Lower leg skin (tissue), 4 donors: ENCODE measurements around the gene KCNMA1. TPM values are rescaled to one million over a fixed set of nuclear protein-coding genes. Genes with fewer than 3 reads are reported as not detected.

Source experiments
- DNase-seq, 2 donors: peaks; one replicate each; pipeline ENCODE4 v3.0.0-alpha.2; 2019; ENCODE audit warnings: low spot score in 2 of 2
- H3K4me3 ChIP-seq: fragments of 200-600 bp; sonication (generic); 2 replicates; pipeline ENCODE4 v1.5.1; 2017; ENCODE audit warnings: mild to moderate bottlenecking, low read depth; ENCODE audit not compliant: poor library complexity, severe bottlenecking
- CTCF ChIP-seq, 3 donors: fragments of 450-650 bp; IDR thresholded peaks; one replicate each; pipeline ENCODE4 v1.5.1; 2016; ENCODE audit warnings: antibody characterized with exemption in 3 of 3, mild to moderate bottlenecking in 3 of 3, moderate library complexity in 2 of 3
- POLR2A ChIP-seq, 2 donors: fragments of 450-650 bp; IDR thresholded peaks; one replicate each; pipeline ENCODE4 v1.6.1; 2016 to 2017; ENCODE audit warnings: antibody characterized with exemption in 2 of 2, mild to moderate bottlenecking in 1 of 2, moderate library complexity in 1 of 2
- WGBS, 2 donors: methylation state at CpG; one replicate each; pipeline ENCODE4 v1.1.5; 2018; 5-methylcytosine and 5-hydroxymethylcytosine counted together
- intact Hi-C: fragments of 100-400 bp; cut with DNase I; formaldehyde crosslinking; loops from one replicate; pipeline ENCODE4 v1.15.0; 2023; ENCODE audit warnings: low total_unique reads
- total RNA-seq, 4 donors: library from RNA; depleted of rRNA; stranded (reverse); fragments of >200 nt; gene quantifications; one replicate each; pipeline ENCODE4 v1.1.0, GENCODE V29; 2016

The KCNMA1 gene
- total RNA-seq, 4 donors from 2014 or later, result 4.1 to 9.9 (median 6.5) TPM

GRCh38 chr10:77240706-77241349, 396.8 kb downstream of the KCNMA1 start:
- intact Hi-C loops, result no loop called here

GRCh38 chr10:77240041-77240652, 397.5 kb downstream of the KCNMA1 start:
- TF ChIP-seq POLR2A (IDR thresholded peaks at IDR 0.05) (no peak), CTCF (IDR thresholded peaks at IDR 0.05) (no peak)
- WGBS, 2 donors, result 45 to 52% methylated on average over 5 of the region's 5 CpGs
- intact Hi-C loops, result no loop called here
- H3K4me3 ChIP-seq, result no peak overlapping the region
- DNase-seq, result no peak

More at GRCh38 chr10:77240706-77241349, 396.8 kb downstream of the KCNMA1 start:
- 88% methylated on average over 4 of the region's 4 CpGs for WGBS, 2 donors
- TF ChIP-seq POLR2A (IDR thresholded peaks at IDR 0.05) (no peak), CTCF (IDR thresholded peaks at IDR 0.05) (no peak)
- DNase-seq, result no peak
- H3K4me3 ChIP-seq, result no peak overlapping the region

- no peak for DNase-seq
- intact Hi-C loops, result no loop called here
- no peak for TF ChIP-seq POLR2A (IDR thresholded peaks at IDR 0.05)
- TF ChIP-seq CTCF (IDR thresholded peaks at IDR 0.05), result no peak
- no peak overlapping the region for H3K4me3 ChIP-seq
Measured at GRCh38 chr10:77237120-77237519, 400.5 kb downstream of the KCNMA1 start.

GRCh38 chr10:77236700-77237099, 400.9 kb downstream of the KCNMA1 start:
- intact Hi-C loops, result no loop called here
- DNase-seq, result no peak
- no peak overlapping the region for H3K4me3 ChIP-seq
- TF ChIP-seq CTCF (IDR thresholded peaks at IDR 0.05) (no peak), POLR2A (IDR thresholded peaks at IDR 0.05) (no peak)
- 91 to 93% methylated on average over 2 of the region's 2 CpGs for WGBS, 2 donors

GRCh38 chr10:77236029-77236428, 401.6 kb downstream of the KCNMA1 start:
- intact Hi-C loops, result no loop called here
- H3K4me3 ChIP-seq, result no peak overlapping the region
- DNase-seq, result no peak
- no peak for TF ChIP-seq POLR2A (IDR thresholded peaks at IDR 0.05)
- no peak for TF ChIP-seq CTCF (IDR thresholded peaks at IDR 0.05)
- 74 to 93% methylated on average over 9 of the region's 9 CpGs for WGBS, 2 donors
